Thyroid gland (tissue), 4 donors: Measurements from ENCODE around the gene FRMD4A.

ENCODE experiments used
- POLR2A ChIP-seq, 2 donors: fragments of 450-650 bp; IDR thresholded peaks; one replicate each; pipeline ENCODE4 v1.6.1; 2017; ENCODE audit warnings: antibody characterized with exemption in 2 of 2, mild to moderate bottlenecking in 2 of 2, moderate library complexity in 1 of 2
- TF ChIP-seq, protein P1 (sequence below), 6 experiments: fragments of 200-600 bp in 3 of 6; fragments of 450-650 bp in 3 of 6; sonication (generic) in 3 of 6; IDR thresholded peaks; one replicate each; pipeline ENCODE4 v1.5.1; 2016 to 2019; ENCODE audit warnings: antibody characterized with exemption in 6 of 6, mild to moderate bottlenecking in 2 of 6, inconsistent platforms in 1 of 6, moderate library complexity in 1 of 6

DNA sequence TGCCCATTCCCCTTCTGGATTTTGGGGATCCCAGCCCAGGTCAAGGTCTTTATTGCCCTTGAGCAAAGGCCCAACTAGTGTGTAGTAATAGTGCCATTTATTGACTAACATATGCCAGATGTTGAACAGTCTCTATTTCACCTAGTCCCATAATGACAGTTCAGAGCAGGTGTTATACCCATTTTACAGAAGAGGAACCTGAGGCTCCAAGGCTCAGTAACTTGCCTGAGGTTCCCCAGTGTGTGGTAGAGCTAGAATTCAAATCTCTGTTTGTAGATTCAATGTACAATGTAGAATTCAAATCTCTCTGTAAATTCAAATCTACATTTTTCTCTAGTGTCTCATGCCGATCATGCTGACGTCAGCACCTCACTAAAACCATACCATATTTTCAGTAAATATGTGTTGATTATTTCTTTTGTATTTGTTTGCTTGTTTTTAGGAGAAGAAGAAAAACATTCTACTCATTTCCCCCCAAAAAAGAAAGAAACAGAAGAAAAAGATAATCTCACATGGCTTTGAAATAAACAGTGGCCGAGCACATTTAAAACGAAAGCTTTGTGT is 414.3 kb downstream of the FRMD4A start:
- TF ChIP-seq, protein P1, sequence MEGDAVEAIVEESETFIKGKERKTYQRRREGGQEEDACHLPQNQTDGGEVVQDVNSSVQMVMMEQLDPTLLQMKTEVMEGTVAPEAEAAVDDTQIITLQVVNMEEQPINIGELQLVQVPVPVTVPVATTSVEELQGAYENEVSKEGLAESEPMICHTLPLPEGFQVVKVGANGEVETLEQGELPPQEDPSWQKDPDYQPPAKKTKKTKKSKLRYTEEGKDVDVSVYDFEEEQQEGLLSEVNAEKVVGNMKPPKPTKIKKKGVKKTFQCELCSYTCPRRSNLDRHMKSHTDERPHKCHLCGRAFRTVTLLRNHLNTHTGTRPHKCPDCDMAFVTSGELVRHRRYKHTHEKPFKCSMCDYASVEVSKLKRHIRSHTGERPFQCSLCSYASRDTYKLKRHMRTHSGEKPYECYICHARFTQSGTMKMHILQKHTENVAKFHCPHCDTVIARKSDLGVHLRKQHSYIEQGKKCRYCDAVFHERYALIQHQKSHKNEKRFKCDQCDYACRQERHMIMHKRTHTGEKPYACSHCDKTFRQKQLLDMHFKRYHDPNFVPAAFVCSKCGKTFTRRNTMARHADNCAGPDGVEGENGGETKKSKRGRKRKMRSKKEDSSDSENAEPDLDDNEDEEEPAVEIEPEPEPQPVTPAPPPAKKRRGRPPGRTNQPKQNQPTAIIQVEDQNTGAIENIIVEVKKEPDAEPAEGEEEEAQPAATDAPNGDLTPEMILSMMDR (IDR thresholded peaks at IDR 0.05) = no peak
- no peak for TF ChIP-seq POLR2A (IDR thresholded peaks at IDR 0.05)
